ENCODE data around the gene PLIN5.

The PLIN5 gene

GRCh38 chr19:4492337-4493103 lies 42.5 kb downstream of the PLIN5 start:
- Histone ChIP-seq H3K9ac (ENCODE audit: insufficient read length, low read depth) (no peak overlapping the region), H3K4me1 (ENCODE audit: insufficient read depth, insufficient read length) (peaks cover 9% of the 10 kb centered on the region), H3K27me3 (ENCODE audit: insufficient read depth, insufficient read length) (no peaks in the 10 kb centered on the region), H3K9me3 (ENCODE audit: insufficient read depth, low read length) (no peaks in the 10 kb centered on the region), H3K36me3 (ENCODE audit: insufficient read depth, insufficient read length, low read length) (peaks cover 88% of the 10 kb centered on the region), H3K4me3 (ENCODE audit: insufficient read length, low read depth) (no peak overlapping the region)
- no peak for DNase-seq (ENCODE audit: low read depth, low spot score)
- TF ChIP-seq YY1 (IDR thresholded peaks at IDR 0.05; ENCODE audit: insufficient read depth, insufficient read length), result no peak
- TF ChIP-seq ZNF274 (IDR thresholded peaks at IDR 0.05; ENCODE audit: low read depth, low read length), result no peak
- no peak for TF ChIP-seq SUZ12 (IDR thresholded peaks at IDR 0.05; ENCODE audit: extremely low read depth, insufficient read depth, insufficient read length)

- H3K4me1 ChIP-seq (ENCODE audit: insufficient read depth, insufficient read length), result peaks cover 9% of the 10 kb centered on the region
- no peak for TF ChIP-seq ZNF274 (IDR thresholded peaks at IDR 0.05; ENCODE audit: low read depth, low read length)
- no peak for TF ChIP-seq SUZ12 (IDR thresholded peaks at IDR 0.05; ENCODE audit: extremely low read depth, insufficient read depth, insufficient read length)
- no peak for TF ChIP-seq YY1 (IDR thresholded peaks at IDR 0.05; ENCODE audit: insufficient read depth, insufficient read length)
- no peak for DNase-seq (ENCODE audit: low read depth, low spot score)
- no peak overlapping the region for H3K9ac ChIP-seq (ENCODE audit: insufficient read length, low read depth)
- no peak overlapping the region for H3K4me3 ChIP-seq (ENCODE audit: insufficient read length, low read depth)
- peaks cover 86% of the 10 kb centered on the region for H3K36me3 ChIP-seq (ENCODE audit: insufficient read depth, insufficient read length, low read length)
- H3K9me3 ChIP-seq (ENCODE audit: insufficient read depth, low read length), result no peaks in the 10 kb centered on the region
- no peaks in the 10 kb centered on the region for H3K27me3 ChIP-seq (ENCODE audit: insufficient read depth, insufficient read length)
These were observed 43.6 kb downstream of the PLIN5 start for GRCh38 chr19:4491446-4491845.

- H3K4me3 ChIP-seq (ENCODE audit: insufficient read length, low read depth), result no peak overlapping the region
- DNase-seq (ENCODE audit: low read depth, low spot score), result no peak
- no peaks in the 10 kb centered on the region for H3K9me3 ChIP-seq (ENCODE audit: insufficient read depth, low read length)
- TF ChIP-seq ZNF274 (IDR thresholded peaks at IDR 0.05; ENCODE audit: low read depth, low read length) (no peak), SUZ12 (IDR thresholded peaks at IDR 0.05; ENCODE audit: extremely low read depth, insufficient read depth, insufficient read length) (no peak), YY1 (IDR thresholded peaks at IDR 0.05; ENCODE audit: insufficient read depth, insufficient read length) (no peak)
- H3K27me3 ChIP-seq (ENCODE audit: insufficient read depth, insufficient read length), result no peaks in the 10 kb centered on the region
- H3K36me3 ChIP-seq (ENCODE audit: insufficient read depth, insufficient read length, low read length), result peaks cover 72% of the 10 kb centered on the region
- H3K4me1 ChIP-seq (ENCODE audit: insufficient read depth, insufficient read length), result peaks cover 6% of the 10 kb centered on the region
- no peak overlapping the region for H3K9ac ChIP-seq (ENCODE audit: insufficient read length, low read depth)
These were observed 46.5 kb downstream of the PLIN5 start for GRCh38 chr19:4488496-4488895.

- TF ChIP-seq YY1 (IDR thresholded peaks at IDR 0.05; ENCODE audit: insufficient read depth, insufficient read length), result no peak
- no peak for TF ChIP-seq ZNF274 (IDR thresholded peaks at IDR 0.05; ENCODE audit: low read depth, low read length)
- TF ChIP-seq SUZ12 (IDR thresholded peaks at IDR 0.05; ENCODE audit: extremely low read depth, insufficient read depth, insufficient read length), result no peak
- H3K9ac ChIP-seq (ENCODE audit: insufficient read length, low read depth), result no peak overlapping the region
- no peaks in the 10 kb centered on the region for H3K9me3 ChIP-seq (ENCODE audit: insufficient read depth, low read length)
- H3K36me3 ChIP-seq (ENCODE audit: insufficient read depth, insufficient read length, low read length), result peaks cover 72% of the 10 kb centered on the region
- no peaks in the 10 kb centered on the region for H3K27me3 ChIP-seq (ENCODE audit: insufficient read depth, insufficient read length)
- no peak for DNase-seq (ENCODE audit: low read depth, low spot score)
- peaks cover under 1% of the 10 kb centered on the region for H3K4me1 ChIP-seq (ENCODE audit: insufficient read depth, insufficient read length)
- H3K4me3 ChIP-seq (ENCODE audit: insufficient read length, low read depth), result no peak overlapping the region
These were observed 47.5 kb downstream of the PLIN5 start for GRCh38 chr19:4487572-4487971.

- no peaks in the 10 kb centered on the region for H3K9me3 ChIP-seq (ENCODE audit: insufficient read depth, low read length)
- peaks cover 5% of the 10 kb centered on the region for H3K4me1 ChIP-seq (ENCODE audit: insufficient read depth, insufficient read length)
- no peak for DNase-seq (ENCODE audit: low read depth, low spot score)
- no peak for TF ChIP-seq SUZ12 (IDR thresholded peaks at IDR 0.05; ENCODE audit: extremely low read depth, insufficient read depth, insufficient read length)
- TF ChIP-seq ZNF274 (IDR thresholded peaks at IDR 0.05; ENCODE audit: low read depth, low read length), result no peak
- no peak for TF ChIP-seq YY1 (IDR thresholded peaks at IDR 0.05; ENCODE audit: insufficient read depth, insufficient read length)
- H3K9ac ChIP-seq (ENCODE audit: insufficient read length, low read depth), result no peak overlapping the region
- H3K36me3 ChIP-seq (ENCODE audit: insufficient read depth, insufficient read length, low read length), result peaks cover 58% of the 10 kb centered on the region
- no peak overlapping the region for H3K4me3 ChIP-seq (ENCODE audit: insufficient read length, low read depth)
- H3K27me3 ChIP-seq (ENCODE audit: insufficient read depth, insufficient read length), result no peaks in the 10 kb centered on the region
These were observed 51.6 kb downstream of the PLIN5 start for GRCh38 chr19:4483385-4483784.

GRCh38 chr19:4482721-4483364 lies 52.2 kb downstream of the PLIN5 start:
- Histone ChIP-seq H3K4me1 (ENCODE audit: insufficient read depth, insufficient read length) (peaks cover 5% of the 10 kb centered on the region), H3K4me3 (ENCODE audit: insufficient read length, low read depth) (no peak overlapping the region), H3K9me3 (ENCODE audit: insufficient read depth, low read length) (no peaks in the 10 kb centered on the region), H3K27me3 (ENCODE audit: insufficient read depth, insufficient read length) (no peaks in the 10 kb centered on the region), H3K9ac (ENCODE audit: insufficient read length, low read depth) (no peak overlapping the region), H3K36me3 (ENCODE audit: insufficient read depth, insufficient read length, low read length) (peaks cover 58% of the 10 kb centered on the region)
- no peak for DNase-seq (ENCODE audit: low read depth, low spot score)
- TF ChIP-seq SUZ12 (IDR thresholded peaks at IDR 0.05; ENCODE audit: extremely low read depth, insufficient read depth, insufficient read length) (no peak), ZNF274 (IDR thresholded peaks at IDR 0.05; ENCODE audit: low read depth, low read length) (no peak), YY1 (IDR thresholded peaks at IDR 0.05; ENCODE audit: insufficient read depth, insufficient read length) (no peak)

- H3K9me3 ChIP-seq (ENCODE audit: insufficient read depth, low read length), result no peaks in the 10 kb centered on the region
- peaks cover 54% of the 10 kb centered on the region for H3K36me3 ChIP-seq (ENCODE audit: insufficient read depth, insufficient read length, low read length)
- no peak overlapping the region for H3K4me3 ChIP-seq (ENCODE audit: insufficient read length, low read depth)
- TF ChIP-seq ZNF274 (IDR thresholded peaks at IDR 0.05; ENCODE audit: low read depth, low read length) (no peak), YY1 (IDR thresholded peaks at IDR 0.05; ENCODE audit: insufficient read depth, insufficient read length) (no peak), SUZ12 (IDR thresholded peaks at IDR 0.05; ENCODE audit: extremely low read depth, insufficient read depth, insufficient read length) (no peak)
- no peak for DNase-seq (ENCODE audit: low read depth, low spot score)
- peaks cover 12% of the 10 kb centered on the region for H3K4me1 ChIP-seq (ENCODE audit: insufficient read depth, insufficient read length)
- H3K27me3 ChIP-seq (ENCODE audit: insufficient read depth, insufficient read length), result no peaks in the 10 kb centered on the region
- no peak overlapping the region for H3K9ac ChIP-seq (ENCODE audit: insufficient read length, low read depth)
These were observed 57.8 kb downstream of the PLIN5 start for GRCh38 chr19:4477034-4477801.
